Amniotic stem cell (primary cell): ENCODE results near the gene KCNK16.

ENCODE experiments used
- DNase-seq: peaks from one replicate; lab custom pipeline; 2025; lab: John Stamatoyannopoulos, UW

KCNK16 gene

DNA sequence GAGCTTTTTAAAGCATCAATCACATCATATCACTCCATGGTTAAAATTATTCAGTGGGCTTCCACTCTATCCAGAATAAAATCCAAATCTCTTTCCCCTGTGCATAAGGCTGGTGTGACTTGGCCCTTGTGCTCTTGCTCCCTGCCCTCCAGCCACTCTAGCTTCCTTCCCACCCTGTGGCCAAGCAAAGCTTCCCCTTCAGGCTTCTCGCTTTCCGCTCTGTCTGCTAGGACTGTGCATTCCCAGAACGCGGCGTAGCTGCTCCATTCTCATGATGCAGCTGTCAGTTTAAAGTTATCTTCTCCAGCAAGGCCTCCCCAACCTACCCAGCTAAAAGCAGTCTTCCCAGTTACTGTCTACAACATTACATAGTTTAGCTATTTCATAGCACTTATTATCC is 19.4 kb upstream of the KCNK16 start:
- DNase-seq = no peak

DNA sequence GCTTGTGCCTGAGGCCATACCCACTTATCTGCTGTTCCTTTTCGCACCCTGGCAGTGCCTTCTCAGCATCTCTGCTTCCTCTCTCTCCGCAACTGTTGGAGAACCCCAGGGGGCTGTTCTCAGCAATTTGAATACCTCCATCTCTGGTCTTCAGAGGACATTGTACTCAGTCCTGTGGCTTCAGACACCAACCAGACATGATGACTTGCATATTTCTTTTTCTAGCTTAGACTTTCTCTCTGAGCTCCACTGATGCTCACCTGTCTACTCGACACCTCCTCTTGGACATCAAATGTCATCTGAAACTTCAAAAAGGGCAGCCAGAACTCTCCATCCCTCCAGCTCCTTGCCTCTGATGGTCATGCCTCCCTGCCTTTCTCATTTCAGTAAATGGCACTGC is 18.9 kb upstream of the KCNK16 start:
- DNase-seq = no peak

DNA sequence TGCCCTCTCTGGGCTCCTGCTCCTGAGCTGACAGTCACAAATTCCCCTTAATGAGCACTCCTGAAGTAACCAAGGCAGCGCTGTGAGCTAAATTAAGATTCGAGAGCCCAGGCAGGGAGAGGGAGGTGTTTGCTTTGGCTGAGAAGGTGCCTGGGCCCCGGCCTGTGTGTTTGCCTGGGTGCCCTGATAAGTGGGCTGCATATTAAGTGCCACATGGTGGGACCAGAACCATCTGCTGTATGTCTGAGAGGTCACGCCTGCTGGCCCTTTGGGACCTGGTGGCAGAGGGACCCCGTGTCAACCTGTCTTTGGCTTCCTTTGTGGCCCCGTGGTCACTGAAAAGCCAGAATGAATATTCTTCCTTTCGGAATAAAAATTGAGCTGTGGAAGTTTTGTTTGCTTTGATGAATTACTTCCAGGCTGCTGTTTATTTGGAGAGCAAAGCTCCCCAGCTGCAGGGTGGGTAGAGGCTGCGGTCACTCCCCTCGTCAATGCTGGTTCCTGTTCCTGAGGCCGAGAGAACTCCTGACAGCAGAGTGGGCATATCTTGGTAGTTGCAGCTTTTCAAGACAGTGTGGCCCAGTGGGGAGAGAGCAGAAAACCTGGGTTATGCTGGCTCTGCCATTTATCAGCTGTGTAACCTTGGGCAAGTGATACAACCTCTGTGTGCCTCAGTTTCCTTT is 17.5 kb upstream of the KCNK16 start:
- no peak for DNase-seq

DNA sequence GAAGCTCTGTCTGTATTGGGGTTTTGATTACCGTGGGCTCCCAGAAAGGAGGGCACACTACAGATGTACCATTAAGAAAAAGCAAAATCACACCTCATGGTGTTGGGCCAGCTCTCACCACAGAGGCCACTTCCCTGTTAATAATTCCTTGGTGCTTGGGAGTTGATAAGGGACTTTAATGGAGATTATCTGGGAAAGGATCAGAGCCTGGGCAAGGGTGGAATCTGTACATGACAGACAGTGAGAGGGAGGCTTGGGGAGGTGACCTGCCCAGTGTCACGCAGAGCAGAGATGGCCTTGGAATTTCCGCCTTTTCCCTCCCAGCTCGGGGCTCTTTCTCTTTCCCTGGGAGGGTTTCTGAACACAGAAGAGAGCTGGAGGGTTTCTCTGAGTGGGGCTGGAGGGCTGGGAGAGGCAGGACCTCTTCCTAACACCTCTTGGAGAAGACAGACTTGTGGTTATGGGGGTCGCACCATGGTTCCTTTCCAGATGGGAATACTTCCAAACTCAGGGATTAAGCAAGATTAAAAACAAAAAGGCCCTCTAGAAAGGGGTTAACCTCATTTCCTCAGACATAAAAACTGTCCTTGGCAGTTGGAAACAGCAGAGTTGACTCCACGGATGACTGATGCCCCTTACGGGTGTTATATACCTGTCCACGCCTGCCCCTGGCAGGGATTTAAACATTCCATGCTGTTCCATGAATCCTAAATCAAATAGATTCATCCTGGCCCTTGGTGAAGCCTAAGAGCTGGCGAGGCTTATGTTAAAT is 16.8 kb upstream of the KCNK16 start:
- DNase-seq = no peak

DNA sequence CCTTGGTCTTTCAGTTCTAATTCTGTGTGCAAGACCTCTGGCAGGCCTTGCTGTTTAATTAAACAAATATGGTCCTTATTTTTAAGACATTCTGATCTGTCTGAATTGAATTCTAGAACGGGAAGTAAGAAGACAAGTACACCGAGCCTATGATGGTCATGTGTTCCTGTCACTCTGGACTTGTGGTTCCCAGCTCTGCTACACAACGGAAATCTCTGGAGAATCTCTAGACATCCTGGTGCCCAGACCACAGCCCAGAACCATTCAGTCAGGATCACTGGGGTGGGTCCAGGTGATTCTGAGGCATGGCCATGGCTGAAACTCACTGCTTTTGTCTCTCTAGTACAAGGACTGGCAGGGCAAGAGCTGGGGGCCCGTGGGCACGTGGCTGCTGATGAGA is 15.9 kb upstream of the KCNK16 start:
- no peak for DNase-seq

DNA sequence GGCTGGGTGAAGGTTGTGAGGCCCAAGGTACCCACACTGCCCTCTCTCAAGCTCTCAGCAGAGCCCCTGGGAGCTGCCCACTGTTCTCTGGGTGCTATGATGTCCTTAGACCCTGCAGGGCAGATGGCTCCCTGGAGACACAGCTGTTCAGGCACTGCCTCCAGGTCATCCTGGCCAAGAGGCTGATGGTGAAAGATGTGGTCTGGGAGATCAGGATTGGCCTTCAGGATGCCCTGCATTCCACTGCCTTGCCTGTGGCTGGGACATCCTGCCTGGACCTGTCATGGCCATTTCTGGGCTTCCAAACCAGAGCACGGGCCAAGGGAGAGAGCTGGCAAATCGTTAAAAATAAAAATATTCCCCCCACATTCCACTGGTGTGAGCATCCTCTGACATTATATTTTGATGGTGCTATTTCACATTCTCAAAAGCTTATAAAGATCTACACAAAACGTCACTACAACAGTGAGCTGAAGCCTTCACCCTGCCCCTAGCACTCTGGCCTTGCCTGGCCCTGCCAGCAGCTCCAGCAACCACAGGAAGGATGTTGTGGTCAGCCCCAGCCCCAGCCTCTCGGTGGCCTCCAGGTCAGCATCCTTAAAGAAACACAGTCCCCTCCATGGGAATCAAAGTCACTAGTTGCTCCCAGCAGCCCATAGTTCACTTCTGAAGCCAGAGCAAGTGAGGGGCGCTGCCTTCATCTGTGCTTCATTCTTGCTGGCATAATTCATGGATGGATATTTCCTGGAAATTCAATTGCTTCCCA is 13.5 kb upstream of the KCNK16 start:
- DNase-seq = no peak

DNA sequence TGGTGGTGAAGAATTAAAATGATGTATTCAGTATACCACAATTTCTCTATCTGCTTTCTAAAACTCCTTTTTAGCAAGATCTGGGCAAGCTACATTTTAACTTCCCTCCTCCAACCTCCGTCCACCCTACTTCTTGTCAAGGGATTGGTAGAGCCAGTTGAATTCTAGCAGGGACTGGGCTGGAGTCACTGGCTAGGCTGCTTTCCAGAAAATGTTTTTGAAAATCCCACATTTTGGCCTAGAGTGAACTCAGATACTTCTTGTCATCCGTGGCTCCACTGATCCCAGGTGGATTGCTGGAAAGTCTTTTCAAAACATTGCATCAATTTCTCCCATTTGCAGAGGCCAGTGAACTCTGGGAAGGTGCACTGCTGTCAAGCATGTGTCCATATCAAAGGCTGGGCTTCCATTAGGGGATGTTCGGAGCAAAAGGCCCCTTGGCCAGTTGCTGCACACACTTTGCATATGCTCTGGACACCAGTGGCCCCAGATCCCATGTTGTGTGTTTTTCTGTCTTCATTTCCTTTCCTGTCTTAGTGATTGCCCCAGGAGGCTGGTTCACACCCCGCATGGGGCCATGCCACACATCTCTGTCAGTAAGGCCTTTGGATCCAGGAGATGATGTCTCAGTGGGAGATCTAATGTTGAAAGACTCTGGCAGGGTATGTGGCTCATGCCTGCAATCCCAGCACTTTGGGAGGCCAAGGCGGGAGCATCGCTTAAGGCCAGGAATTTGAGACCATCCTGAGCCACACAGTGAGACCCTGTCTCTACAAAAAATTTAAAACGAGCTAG is 11.3 kb upstream of the KCNK16 start:
- no peak for DNase-seq

DNA sequence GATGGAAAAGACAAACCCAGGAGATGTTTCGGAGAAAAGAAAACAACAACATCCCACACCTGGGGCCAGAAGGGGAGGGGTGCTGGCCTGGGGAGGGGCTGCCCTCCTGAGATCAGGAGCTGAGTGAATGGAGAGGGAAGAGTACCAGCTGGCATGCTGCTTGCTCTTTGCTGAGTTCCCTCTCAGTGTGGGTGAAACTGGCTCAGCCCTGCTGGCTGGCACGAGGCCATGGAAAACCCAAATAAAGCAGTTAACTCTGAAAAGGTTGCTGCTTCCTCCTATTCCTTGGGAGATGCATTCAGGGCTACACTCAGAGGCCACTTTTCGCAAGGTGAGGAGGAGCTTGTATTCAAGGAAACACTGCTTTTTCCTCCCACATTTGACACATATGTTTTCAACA is 8.0 kb upstream of the KCNK16 start:
- DNase-seq = no peak

DNA sequence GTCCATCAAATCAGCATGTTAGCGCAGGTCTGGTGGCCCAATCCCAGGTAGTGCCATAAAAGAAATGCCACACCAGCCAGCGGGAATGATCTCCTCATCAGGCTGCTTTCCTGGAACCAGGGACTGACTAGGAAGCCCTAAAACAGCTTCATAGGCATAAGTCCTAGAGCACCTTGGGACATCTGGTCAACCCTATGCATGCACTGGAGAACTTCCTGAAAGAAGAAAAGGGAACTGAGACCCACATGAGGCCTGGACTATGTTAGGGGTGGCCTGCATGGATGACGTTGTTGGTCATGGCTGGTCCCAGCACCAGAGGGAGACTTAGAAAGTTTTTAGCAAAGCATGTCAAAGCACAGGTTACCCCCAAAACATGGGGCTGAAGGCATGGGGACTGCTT is 7.6 kb upstream of the KCNK16 start:
- DNase-seq = no peak

DNA sequence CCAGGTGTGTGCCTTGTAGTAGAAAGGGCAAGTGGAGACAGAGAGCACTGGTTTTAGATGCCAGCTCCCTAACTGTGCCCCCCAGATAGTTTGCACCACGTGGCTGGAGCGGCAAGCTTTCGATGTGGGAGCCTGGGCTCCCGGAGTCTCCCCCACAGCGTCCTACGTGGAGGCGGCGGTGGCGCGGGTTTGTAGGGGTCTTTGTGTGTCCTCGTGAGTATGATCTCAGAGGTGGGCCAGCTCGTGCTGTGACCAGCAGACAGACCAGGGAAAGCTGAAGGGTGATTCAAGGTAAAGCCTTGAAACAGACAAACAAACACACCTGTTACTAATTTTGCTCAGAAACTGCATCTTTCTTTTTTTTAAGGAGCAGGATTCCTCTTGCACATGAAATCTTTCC is 5.6 kb upstream of the KCNK16 start:
- DNase-seq = no peak

DNA sequence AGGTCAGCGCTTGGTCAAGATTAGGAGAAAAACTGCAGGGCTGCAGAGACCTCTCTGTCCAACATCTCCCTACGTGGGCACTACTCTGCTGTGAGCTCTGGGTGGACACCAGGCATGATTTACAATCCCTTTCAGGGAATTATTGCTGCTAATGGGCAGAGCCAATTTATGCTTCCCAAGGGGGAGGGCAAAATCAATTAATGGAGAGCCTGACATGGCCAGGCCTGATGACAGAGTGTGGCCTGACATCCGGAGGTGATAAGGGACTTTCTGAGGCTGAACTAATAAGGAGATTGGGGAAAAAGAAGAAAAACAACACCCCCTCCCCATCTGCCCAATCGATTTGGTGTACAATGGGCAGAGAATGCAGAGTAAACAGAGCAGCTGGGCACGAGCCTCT is 5.0 kb upstream of the KCNK16 start:
- no peak for DNase-seq

DNA sequence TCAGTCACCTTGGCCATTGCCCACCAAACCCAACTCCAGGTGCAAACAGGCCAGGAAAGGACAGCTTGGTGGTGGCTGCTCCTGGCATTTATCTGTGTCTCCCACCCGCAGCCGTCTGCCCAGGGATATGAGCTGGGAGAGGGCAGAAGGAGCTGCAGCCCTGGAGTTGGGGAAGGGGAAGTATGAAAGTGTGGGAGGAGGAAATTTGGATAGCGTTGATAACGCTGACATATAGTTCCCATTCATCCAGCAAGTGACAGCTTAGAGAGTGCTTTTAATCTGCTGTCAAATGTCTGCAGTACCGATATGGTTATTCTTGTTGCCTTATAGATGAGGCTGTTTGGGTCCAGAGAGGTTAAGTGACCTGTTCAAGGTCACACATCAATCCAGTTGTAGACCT is 741 bp downstream of the KCNK16 start:
- no peak for DNase-seq

DNA sequence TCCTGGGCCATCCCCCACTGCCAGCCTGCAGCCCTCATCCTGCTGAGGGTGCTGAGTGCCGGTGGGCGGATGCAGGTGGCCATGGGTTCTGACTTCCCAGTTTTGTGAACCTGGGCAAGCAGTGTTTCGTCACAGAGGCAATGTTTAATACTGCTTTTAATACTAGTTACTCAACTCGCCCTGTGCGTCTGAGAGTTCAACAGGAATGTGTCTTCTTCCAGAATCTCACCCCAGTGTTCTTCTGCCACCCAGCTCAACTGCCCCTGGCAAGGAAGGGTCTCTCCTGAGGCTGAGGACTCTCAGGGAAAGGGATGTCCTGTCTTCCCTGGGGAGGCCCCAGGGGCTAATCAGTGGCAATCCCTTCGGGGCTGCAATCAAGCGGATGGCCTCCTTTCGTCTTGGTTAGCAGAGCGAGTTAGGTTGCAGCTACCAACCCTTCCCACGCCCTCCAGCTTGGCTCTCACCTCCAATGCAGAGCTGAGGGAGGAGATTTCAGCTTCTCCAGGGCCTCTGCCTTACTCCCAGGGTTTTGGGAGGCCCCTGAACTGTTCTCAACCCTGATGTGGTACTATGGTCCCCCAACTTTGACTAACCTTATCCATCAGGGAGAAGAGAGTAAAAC is 2.0 kb downstream of the KCNK16 start:
- DNase-seq = no peak

DNA sequence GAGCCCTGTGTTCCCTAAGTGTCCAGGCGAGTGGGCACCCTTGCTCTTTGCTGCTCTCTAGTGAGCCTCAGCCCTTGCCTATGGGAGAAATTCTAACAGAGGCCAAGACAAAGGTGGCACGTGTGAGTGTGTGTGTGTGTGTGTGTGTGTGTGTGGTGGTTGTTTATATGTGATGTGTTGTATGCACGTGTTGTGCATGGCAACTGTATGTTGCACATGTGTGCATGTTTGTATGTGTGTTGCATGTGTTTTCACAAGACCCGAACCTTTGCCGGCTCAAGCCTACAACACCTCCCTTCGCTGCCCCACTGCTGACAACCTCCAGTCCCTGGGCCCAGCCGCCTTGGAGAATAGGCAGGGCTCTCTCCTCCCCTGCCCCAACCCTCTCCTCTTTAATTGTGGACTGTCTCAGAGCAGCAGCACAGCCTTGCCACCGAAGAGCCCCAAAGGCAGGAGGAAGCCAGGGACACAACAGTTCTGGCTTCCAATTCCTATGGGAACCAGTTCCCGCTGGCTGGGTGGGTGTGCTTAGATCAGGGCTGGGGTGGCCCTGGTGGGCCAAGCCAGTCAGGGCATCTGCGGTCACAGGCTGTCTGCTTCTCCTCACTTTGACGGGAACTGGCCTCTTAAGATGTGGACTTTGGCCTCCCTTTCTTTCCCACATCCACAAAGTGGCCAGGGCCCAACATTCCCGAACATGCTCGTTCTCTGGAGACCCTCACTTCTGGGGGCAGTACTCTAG is 2.7 kb downstream of the KCNK16 start:
- no peak for DNase-seq

DNA sequence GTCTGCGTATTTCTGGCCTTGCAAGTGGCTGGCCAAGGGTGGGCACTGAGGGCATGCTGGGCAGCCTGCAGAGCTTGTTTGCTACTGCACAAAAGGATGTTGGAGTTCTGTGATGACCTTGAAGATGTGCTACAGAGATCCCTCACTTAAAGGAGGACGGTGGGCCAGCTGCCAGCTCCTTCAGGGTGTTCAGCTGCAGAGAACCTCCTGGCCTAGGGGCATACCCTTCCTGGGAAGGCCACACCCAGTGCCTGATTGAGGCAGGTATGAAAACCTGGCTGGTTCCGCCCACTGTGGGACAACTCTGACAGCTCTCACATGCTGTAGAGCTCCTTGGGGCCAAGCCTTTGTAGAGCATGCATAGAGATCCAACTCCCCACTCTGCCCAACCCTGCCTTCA is 5.2 kb downstream of the KCNK16 start:
- DNase-seq = no peak

DNA sequence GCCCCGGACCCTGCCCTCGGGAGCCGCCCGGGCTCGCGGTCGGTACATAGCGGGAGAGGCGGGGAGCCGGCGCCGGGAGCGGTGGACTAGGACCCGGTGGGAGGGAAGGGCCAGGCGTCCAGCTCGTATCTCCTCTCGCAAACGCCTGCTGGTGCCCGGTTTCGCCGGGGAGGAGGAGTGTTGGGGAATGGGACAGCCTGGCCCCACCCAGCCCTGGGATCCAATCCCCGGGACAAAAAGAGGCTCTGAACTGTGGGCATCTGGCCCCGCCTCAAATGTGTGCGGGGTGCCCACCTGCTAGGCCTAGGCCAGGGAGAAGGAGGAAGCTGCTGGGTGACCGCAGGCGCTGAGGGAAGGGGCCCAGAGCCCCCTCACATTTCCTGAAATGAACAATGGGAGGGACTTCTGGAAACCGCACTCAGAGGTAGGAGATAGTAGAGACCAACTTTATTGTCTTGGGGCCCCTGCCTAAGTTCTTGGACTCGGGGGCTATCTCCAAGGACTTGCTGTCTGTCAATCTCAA is 8.2 kb downstream of the KCNK16 start, which contains the start of gene KCNK17:
Gene KCNK17 (minus strand): TSS at position 147 of the 523 bp plus-strand sequence. CDS start 99 bp downstream, at position 48.
- DNase-seq = no peak

DNA sequence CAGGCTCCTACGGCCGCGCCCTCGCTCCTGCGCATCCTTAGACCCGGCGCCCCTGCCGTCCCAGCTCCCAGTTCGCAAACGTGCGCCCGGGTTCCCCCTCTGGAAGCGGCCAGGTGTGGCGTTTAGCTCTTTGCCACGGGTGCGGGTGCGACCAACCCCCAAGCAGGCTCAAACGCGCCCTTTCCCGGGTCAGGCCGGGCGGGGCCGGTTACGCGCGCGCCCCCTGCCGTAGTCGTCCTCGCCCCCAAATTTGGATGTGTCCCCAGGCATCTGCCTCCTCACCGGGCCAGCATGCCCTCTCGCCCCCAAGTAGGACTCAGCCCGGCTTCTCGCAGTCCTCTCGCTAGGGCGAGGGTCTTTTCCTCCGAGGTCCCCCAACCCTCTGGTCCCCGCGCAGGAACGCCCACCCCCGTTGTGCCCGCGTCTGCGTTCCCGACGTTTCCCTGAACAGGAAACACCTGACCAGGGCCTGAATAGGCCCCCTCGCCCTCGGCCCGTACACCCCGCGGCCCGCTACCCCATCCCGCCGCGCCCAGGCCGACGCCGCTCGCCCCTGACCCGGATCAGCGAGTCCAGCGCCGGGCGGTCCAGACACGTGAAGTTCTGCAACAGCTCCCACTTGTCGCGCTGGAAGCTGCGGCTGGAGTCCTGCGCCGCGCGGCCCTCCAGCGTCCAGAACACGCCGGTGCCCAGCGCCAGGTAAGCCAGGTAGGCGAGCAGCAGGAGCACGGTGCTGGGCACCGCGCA is 8.8 kb downstream of the KCNK16 start:
- no peak for DNase-seq

DNA sequence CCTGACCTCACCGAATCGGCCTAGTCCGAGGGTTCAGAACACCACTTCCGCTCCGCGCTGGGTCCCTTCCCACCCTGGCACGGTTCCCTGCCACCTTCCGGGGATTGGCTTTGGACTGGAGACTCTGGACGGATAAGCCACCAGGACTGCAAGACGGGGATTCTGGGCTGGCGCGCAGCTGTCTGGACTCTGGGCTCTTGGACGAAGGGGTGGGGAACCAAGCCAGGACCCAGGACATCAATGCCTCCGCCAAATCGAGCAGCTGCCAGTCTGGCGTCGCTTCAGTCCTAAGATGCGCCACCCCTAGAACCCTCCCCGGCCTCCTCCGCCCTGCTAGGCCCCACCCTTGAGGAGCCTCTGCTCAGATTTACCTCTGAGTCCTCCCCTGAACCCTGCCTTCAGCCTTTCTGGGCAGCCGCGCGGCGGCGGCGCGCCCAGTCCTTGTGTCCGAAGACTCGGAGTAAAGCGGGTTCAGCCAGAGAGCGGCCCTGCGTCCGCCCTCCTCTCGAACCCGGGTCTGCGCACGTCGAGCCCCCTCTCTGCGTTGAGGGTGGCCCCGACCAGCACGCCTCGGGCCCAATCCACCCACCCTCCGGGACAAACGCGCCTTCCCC is 9.5 kb downstream of the KCNK16 start:
- no peak for DNase-seq

DNA sequence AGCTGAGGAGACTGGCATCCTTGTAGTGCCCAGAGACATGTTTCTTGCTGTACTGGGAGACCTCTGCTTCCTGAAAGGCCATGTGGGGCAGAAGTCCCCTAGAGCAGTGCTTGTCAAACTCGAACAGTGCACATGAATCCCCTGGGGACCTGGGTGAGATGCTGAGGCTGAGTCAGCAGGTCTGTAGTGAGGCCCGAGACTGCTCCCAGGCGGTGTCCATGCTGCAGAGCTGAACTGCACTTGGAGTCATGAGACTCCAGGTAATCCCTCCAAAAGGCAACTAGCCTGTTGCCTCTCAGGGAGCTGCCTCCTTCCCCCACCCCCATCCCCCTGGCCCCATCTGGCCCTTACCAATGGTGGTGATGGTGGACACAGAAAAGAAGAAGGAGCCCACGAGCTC is 12.0 kb downstream of the KCNK16 start:
- no peak for DNase-seq
